Stimulated activated CD8-positive, alpha-beta memory T cell treated with anti-CD3 and anti-CD28 coated beads, Interleukin-12 subunit alpha, Interleukin-12 subunit beta, amount 100 ng/mL, for 4 hours (primary cell): ENCODE results near the gene XIAP.
"Not testable (repeated sequence)": the region's sequence is repeated elsewhere in the genome, so short reads cannot be mapped to it uniquely, and the experiment has no call there.

ENCODE experiments used
- DNase-seq: peaks from one replicate; pipeline ENCODE4 v3.0.0-alpha.2; 2020; ENCODE audit warnings: low read depth

XIAP gene

GRCh38 chrX:123876177-123876576, 16.3 kb downstream of the XIAP start:
- DNase-seq, result no peak

- DNase-seq, result no peak
These were observed 17.0 kb downstream of the XIAP start for GRCh38 chrX:123876844-123877243.

- DNase-seq, result no peak
These were observed 18.4 kb downstream of the XIAP start for GRCh38 chrX:123878252-123878721.

GRCh38 chrX:123881330-123881729, 21.5 kb downstream of the XIAP start:
- DNase-seq, result no peak

- no peak for DNase-seq
These were observed 22.5 kb downstream of the XIAP start for GRCh38 chrX:123882391-123882790.

- no peak for DNase-seq
These were observed 25.1 kb downstream of the XIAP start for GRCh38 chrX:123884809-123885408.

GRCh38 chrX:123899701-123900100, 39.8 kb downstream of the XIAP start:
- DNase-seq, result no peak

- DNase-seq, result not testable (repeated sequence)
These were observed 43.4 kb downstream of the XIAP start for GRCh38 chrX:123903261-123903660.

- DNase-seq, result no peak
These were observed 45.5 kb downstream of the XIAP start for GRCh38 chrX:123905332-123905731.

GRCh38 chrX:123906557-123907316, 46.9 kb downstream of the XIAP start:
- no peak for DNase-seq

- DNase-seq, result no peak
These were observed 49.7 kb downstream of the XIAP start for GRCh38 chrX:123909523-123909922.

- DNase-seq, result no peak
These were observed 57.2 kb downstream of the XIAP start for GRCh38 chrX:123917069-123917468.

GRCh38 chrX:123918106-123918721, 58.4 kb downstream of the XIAP start:
- no peak for DNase-seq

GRCh38 chrX:123920105-123920785, 60.4 kb downstream of the XIAP start:
- DNase-seq, result no peak

- no peak for DNase-seq
These were observed 63.4 kb downstream of the XIAP start for GRCh38 chrX:123923211-123923610.

GRCh38 chrX:123924186-123924585, 64.3 kb downstream of the XIAP start:
- DNase-seq, result no peak

GRCh38 chrX:123927845-123928244, 68.0 kb downstream of the XIAP start:
- no peak for DNase-seq

GRCh38 chrX:123932055-123932454, 72.2 kb downstream of the XIAP start:
- not testable (repeated sequence) for DNase-seq

GRCh38 chrX:123943074-123943473, 83.2 kb downstream of the XIAP start:
- no peak for DNase-seq

GRCh38 chrX:123943488-123943887, 83.6 kb downstream of the XIAP start:
- DNase-seq, result no peak

GRCh38 chrX:123949846-123950245, 90.0 kb downstream of the XIAP start:
- DNase-seq, result no peak

- DNase-seq, result no peak
These were observed 99.6 kb downstream of the XIAP start for GRCh38 chrX:123959281-123960063.
